Prostate gland (tissue), 2 donors: Measurements from ENCODE around the gene ADAMTS10.

Source experiments
- CTCF ChIP-seq, 4 experiments: fragments of 200-600 bp in 2 of 4; fragments of 450-650 bp in 2 of 4; sonication (generic) in 2 of 4; IDR thresholded peaks; 1 replicate in 3 of 4; 2 replicates in 1 of 4; pipeline ENCODE4 v1.5.1; 2016 to 2019; ENCODE audit warnings: antibody characterized with exemption in 4 of 4, mild to moderate bottlenecking in 2 of 4, moderate library complexity in 2 of 4
- POLR2AphosphoS5 ChIP-seq: sonication (generic); formaldehyde crosslinking; IDR thresholded peaks from one replicate; pipeline ENCODE4 v1.6.1; 2017; ENCODE audit warnings: antibody characterized with exemption

- no peak for TF ChIP-seq POLR2AphosphoS5
- no peak for TF ChIP-seq CTCF (IDR thresholded peaks at IDR 0.05)
These were observed 9.7 kb downstream of the ADAMTS10 start for GRCh38 chr19:8600816-8601215.
